ENCODE results near the gene ZNF497. TPM values are rescaled to one million over a fixed set of nuclear protein-coding genes. Genes with fewer than 3 reads are reported as not detected.

ZNF497 gene
- total RNA-seq, 2 donors from 2014 or later, result 6.6 to 11.0 TPM

- Histone ChIP-seq H3K9me3 (no peaks in the 10 kb centered on the region), H3K4me3 (no peak overlapping the region), H3K4me1 (replicated peaks) (no peaks in the 10 kb centered on the region), H3K27me3 (replicated peaks; ENCODE audit: insufficient read depth) (no peaks in the 10 kb centered on the region), H3K27ac (no peak overlapping the region), H3K36me3 (no peaks in the 10 kb centered on the region)
- WGBS, result 89% methylated on average over 4 of the region's 4 CpGs
- TF ChIP-seq POLR2AphosphoS5 (IDR thresholded peaks at IDR 0.05) (no peak), POLR2A (IDR thresholded peaks at IDR 0.05) (no peak), CTCF (IDR thresholded peaks at IDR 0.05) (no peak)
- no peak for DNase-seq (ENCODE audit: low spot score)
- intact Hi-C loops (cut with DNase I), result no loop called here
Measured at GRCh38 chr19:58374200-58374599, 11.6 kb upstream of the ZNF497 start.

- DNase-seq (ENCODE audit: low spot score), result no peak
- TF ChIP-seq CTCF (IDR thresholded peaks at IDR 0.05) (no peak), POLR2A (IDR thresholded peaks at IDR 0.05) (no peak), POLR2AphosphoS5 (IDR thresholded peaks at IDR 0.05) (no peak)
- intact Hi-C loops (cut with DNase I), result no loop called here
- no peaks in the 10 kb centered on the region for H3K36me3 ChIP-seq
- H3K27me3 ChIP-seq (replicated peaks; ENCODE audit: insufficient read depth), result no peaks in the 10 kb centered on the region
- H3K4me3 ChIP-seq, result no peak overlapping the region
- 75% methylated on average over 15 of the region's 15 CpGs for WGBS
- H3K27ac ChIP-seq, result no peak overlapping the region
- no peaks in the 10 kb centered on the region for H3K4me1 ChIP-seq (replicated peaks)
- no peaks in the 10 kb centered on the region for H3K9me3 ChIP-seq
Measured at GRCh38 chr19:58372311-58373133, 10.0 kb upstream of the ZNF497 start.

DNA sequence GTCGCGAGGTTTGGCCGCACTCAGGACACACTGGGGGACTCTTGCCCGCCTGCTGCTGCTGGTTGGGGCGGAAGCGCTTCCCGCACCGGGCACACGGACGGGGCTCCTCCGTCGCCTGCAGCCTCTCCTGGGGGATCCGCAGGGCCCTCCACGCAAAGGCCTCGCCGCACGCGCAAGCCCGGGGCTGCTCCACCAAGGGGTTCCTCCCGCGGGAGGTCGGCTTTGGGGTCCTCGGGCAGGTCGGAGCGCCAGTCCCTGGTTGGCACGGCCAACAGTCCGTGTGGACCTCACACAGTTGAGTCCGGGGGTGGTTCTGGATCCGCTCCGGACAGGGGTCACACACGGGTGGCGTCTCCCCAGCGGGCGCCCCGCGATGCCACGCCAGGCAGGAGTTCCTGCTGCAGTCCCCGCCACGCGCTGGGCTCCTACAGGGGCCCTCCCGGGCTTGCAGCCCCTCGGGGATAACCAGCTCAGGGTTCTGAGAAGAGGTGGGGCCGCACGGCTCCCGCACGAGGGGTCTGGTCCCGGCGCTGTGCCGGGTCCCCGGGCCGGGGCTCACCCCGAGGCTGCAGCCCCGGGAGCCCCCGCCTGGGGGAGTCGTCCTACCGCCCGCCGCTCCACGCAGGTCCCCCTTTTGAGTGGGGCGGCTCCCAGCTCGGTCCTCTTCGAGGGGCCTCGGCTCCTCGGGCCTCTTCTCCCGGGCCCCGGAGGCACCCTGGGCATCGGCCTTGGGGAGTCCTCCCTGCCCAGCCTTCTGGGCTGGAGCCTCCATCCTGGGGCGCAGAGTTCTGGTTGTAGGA is 6.2 kb upstream of the ZNF497 start:
- DNase-seq (ENCODE audit: low spot score), result no peak

DNA sequence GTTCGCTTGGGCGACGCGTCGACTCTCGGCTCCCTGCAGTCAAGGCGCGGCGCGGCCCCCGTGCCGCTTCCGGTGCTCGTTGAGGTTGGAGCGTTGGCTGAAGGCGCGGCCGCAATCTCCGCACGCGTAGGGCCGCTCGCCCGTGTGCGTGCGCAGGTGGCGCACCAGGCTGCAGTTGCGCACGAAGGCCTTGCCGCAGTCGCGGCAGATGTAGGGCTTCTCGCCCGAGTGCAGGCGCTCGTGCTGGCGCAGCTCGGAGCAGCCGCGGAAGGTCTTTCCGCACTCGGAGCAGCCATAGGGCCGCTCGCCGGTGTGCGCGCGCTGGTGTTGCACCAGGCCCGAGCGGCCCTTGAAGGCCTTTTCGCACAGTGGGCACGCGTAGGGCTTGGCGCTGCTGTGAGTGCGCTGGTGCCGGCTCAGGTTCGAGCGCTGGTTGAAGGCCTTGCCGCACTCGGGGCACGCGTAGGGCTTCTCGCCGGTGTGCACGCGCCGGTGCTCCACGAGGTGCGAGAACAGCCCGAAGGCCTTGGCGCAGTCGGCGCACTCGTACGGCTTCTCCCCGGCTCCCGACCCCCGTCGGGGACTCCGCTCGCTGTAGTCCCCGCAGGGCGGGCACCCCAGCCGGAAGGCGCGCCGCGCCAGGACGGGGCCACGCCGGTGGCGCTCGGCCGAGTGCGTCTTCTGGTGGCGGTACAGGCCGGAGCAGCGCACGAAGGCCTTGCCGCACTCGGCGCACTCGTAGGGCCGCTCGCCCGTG is 5.3 kb upstream of the ZNF497 start:
- no peaks in the 10 kb centered on the region for H3K4me1 ChIP-seq (replicated peaks)
- no peak for DNase-seq (ENCODE audit: low spot score)
- H3K36me3 ChIP-seq, result no peaks in the 10 kb centered on the region
- H3K4me3 ChIP-seq, result no peak overlapping the region
- no peaks in the 10 kb centered on the region for H3K9me3 ChIP-seq
- WGBS, result 74% methylated on average over 72 of the region's 106 CpGs
- intact Hi-C loops (cut with DNase I), result no loop called here
- TF ChIP-seq POLR2AphosphoS5 (IDR thresholded peaks at IDR 0.05) (no peak), POLR2A (IDR thresholded peaks at IDR 0.05) (no peak), CTCF (IDR thresholded peaks at IDR 0.05) (no peak)
- no peaks in the 10 kb centered on the region for H3K27me3 ChIP-seq (replicated peaks; ENCODE audit: insufficient read depth)
- H3K27ac ChIP-seq, result no peak overlapping the region

More for the DNA sequence above, 6.2 kb upstream of the ZNF497 start:
- 90% methylated on average over 64 of the region's 68 CpGs for WGBS
- Histone ChIP-seq H3K4me1 (replicated peaks) (no peaks in the 10 kb centered on the region), H3K9me3 (no peaks in the 10 kb centered on the region), H3K4me3 (no peak overlapping the region), H3K27me3 (replicated peaks; ENCODE audit: insufficient read depth) (no peaks in the 10 kb centered on the region), H3K36me3 (no peaks in the 10 kb centered on the region), H3K27ac (no peak overlapping the region)
- TF ChIP-seq POLR2AphosphoS5 (IDR thresholded peaks at IDR 0.05) (no peak), POLR2A (IDR thresholded peaks at IDR 0.05) (no peak), CTCF (IDR thresholded peaks at IDR 0.05) (no peak)
- intact Hi-C loops (cut with DNase I), result no loop called here
